GM15510 (cell line): ENCODE results near the gene CHSY1.

Experiments
- POLR2A ChIP-seq: IDR thresholded peaks from 3 replicates; pipeline ENCODE4 v1.6.1; 2011; ENCODE audit warnings: borderline replicate concordance; ENCODE audit not compliant: insufficient read length; ENCODE audit errors: extremely low read depth

Gene CHSY1

DNA sequence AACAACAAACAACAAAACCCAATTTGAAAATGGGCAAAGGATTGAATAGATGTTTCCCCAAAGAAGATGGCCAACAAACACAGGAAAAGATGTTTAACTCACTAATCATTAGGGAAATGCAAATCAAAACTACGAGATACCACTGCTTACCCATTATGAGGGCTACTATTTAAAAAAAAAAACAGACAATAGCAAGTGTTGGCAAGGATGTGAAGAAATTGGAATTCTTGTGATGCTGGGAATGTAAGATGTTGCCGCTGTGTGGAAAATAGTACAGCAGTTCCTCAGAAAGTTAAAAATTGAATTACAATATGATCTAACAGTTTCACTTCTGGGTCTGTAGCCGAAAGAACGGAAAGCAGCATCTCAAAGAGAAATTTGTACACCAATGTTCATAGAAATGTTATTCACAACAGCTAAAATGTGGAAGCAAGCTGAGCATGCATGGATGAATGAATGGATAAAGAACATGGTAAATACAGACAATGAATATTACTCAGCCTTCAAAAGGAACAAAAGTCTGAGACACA is 121.9 kb downstream of the CHSY1 start:
- TF ChIP-seq POLR2A, result no peak

DNA sequence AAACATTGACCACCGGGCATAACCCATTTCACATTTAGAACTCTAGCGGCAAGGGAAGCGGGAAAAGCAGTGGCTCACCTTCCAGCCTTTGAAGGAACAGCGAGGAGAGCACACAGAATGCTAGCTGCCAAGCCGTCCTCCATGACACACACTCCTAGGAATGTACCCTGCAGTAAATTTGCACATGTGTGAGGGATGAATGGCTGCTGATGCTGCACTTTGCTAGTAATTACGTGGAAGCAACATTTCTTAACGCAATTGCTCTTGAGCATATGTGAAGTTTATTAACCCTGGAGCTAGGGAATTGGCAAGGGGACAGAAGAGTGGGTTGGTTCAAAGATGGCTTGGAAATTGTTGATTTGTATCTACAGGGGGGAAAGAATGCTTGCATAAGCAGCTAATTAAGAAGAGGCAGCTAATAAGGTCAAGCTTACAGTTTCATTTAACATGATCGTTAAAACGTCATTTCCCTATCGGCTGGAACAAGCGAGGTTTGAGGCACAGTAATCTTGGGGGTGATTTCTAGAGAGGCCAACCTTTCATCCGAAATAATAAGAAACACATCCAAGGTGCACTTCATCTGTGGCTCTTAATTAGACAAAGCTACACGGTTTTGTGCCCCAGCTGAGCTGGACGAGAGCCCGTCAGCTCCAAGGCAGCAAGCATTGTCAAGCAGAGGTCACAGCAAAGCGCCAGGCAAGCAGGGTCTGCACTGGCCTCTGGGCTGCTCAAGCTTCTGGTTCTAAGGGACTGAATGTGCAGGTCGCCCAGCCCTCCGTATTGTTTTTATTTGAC is 123.4 kb downstream of the CHSY1 start:
- no peak for TF ChIP-seq POLR2A

GRCh38 chr15:101127506-101128076 is 124.3 kb downstream of the CHSY1 start:
- no peak for TF ChIP-seq POLR2A

GRCh38 chr15:101126618-101127505 is 125.0 kb downstream of the CHSY1 start:
- TF ChIP-seq POLR2A, result no peak
